ENCODE measurements around the gene PROC.
"Not testable (repeated sequence)": the region's sequence is repeated elsewhere in the genome, so short reads cannot be mapped to it uniquely, and the experiment has no call there.

Gene PROC

DNA sequence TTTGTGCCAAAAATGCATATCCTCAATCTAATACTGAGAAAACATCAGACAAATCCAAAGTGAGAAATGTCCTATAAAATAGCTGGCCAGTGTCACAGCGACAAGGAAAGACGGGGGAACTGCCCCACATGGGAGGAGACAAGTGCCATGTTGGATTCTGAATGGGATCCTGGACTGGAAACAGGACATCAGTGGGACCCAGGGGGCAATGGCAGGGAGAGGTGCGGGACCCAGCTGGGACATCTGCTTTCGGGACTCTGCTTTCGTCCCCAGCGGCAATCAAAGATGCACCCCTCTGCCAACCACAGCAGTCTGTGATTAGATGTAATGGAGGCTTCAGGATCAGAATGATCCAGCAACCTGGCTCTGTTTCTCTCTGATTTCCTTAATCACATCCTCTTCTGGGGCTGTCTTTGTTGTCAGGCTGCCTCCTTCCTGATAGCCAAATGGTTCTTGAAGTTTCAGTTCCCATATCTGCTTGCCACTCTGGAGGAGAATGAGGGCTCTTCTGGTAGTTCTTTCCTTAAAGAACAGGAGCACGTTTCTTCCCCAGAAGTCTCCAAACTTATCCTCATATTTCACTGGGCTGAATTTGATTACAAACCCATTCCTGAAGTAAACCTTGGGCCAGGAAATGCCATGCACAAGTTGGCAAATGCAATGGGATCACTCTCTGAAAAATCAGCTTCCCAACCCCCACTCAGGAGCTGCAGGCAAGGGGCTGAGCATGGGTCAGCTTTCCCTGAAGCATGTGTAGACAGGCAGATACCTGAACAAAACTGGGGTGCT, 13.6 kb upstream of the PROC start:
- FAIRE-seq = no peak
- no peak for DNase-seq (ENCODE audit: insufficient read length, low spot score)
- TF ChIP-seq SPI1 (IDR thresholded peaks at IDR 0.05; ENCODE audit: low read depth, low read length) (peak; percentile 82), TAF1 (IDR thresholded peaks at IDR 0.05; ENCODE audit: low read depth, low read length) (no peak)

DNA sequence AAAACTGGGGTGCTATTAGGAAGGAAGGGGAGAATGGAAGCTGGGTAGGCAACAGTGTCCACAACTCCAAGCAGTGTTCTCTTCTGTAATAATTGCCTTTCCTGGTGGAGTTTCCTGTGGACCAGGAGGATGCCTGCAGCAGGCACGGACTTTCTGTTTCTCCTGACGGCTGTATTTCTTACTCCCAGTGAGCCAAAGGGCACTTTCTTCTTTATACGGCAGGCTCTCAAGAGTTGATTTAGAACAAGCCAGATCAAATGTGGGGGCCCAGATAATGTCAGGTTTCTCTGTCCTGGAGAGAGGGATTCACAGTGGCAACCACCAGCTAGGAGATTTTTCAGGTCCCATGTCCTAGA, 13.0 kb upstream of the PROC start:
- no peak for TF ChIP-seq POU2F2 (IDR thresholded peaks at IDR 0.05; ENCODE audit: low read depth, low read length)
- no peak for TF ChIP-seq POLR2AphosphoS5 (IDR thresholded peaks at IDR 0.05; ENCODE audit: low read depth, low read length)
- TF ChIP-seq PAX5 (IDR thresholded peaks at IDR 0.05; ENCODE audit: insufficient read depth, low read length, severe bottlenecking) = no peak
- TF ChIP-seq TAF1 (IDR thresholded peaks at IDR 0.05; ENCODE audit: low read depth, low read length) = no peak
- no peak for TF ChIP-seq SPI1 (IDR thresholded peaks at IDR 0.05; ENCODE audit: low read depth, low read length)
- no peak for DNase-seq (ENCODE audit: insufficient read length, low spot score)
- FAIRE-seq = no peak

DNA sequence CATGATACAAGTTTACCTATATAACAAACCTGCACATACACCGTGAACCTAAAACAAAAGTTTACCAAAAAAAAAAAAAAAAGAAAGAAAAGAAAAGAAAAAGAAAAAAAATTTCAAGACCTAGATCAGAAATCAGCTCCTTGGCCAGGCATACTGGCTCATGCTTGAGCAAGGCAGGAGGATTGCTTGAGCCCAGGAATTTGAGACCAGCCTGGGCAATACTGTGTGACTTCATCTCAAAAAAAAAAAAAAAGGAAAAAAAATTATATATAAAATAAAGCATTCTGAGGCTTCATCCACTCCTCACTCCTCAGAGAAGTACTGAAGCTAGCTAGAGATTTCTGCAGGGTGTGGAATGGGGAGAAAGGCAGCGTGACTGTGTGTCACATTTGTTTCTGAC, 11.8 kb upstream of the PROC start:
- TF ChIP-seq TAF1 (IDR thresholded peaks at IDR 0.05; ENCODE audit: low read depth, low read length) = no peak
- no peak for TF ChIP-seq SPI1 (IDR thresholded peaks at IDR 0.05; ENCODE audit: low read depth, low read length)
- no peak for TF ChIP-seq POLR2A (IDR thresholded peaks at IDR 0.05; ENCODE audit: low read depth, low read length)
- no peak for TF ChIP-seq POLR2AphosphoS5 (IDR thresholded peaks at IDR 0.05; ENCODE audit: low read depth, low read length)
- TF ChIP-seq PAX5 (IDR thresholded peaks at IDR 0.05; ENCODE audit: insufficient read depth, low read length, severe bottlenecking) = no peak
- no peak for TF ChIP-seq POU2F2 (IDR thresholded peaks at IDR 0.05; ENCODE audit: low read depth, low read length)
- DNase-seq (ENCODE audit: insufficient read length, low spot score) = no peak
- no peak for FAIRE-seq

GRCh38 chr2:127407091-127407490, 11.1 kb upstream of the PROC start:
- FAIRE-seq (no peak), DNase-seq (ENCODE audit: insufficient read length, low spot score) (no peak)
- no peak for TF ChIP-seq PAX5 (IDR thresholded peaks at IDR 0.05; ENCODE audit: insufficient read depth, low read length, severe bottlenecking)
- no peak for TF ChIP-seq POLR2A (IDR thresholded peaks at IDR 0.05; ENCODE audit: low read depth, low read length)
- no peak for TF ChIP-seq TAF1 (IDR thresholded peaks at IDR 0.05; ENCODE audit: low read depth, low read length)
- no peak for TF ChIP-seq SPI1 (IDR thresholded peaks at IDR 0.05; ENCODE audit: low read depth, low read length)
- no peak for TF ChIP-seq POLR2AphosphoS5 (IDR thresholded peaks at IDR 0.05; ENCODE audit: low read depth, low read length)
- no peak for TF ChIP-seq POU2F2 (IDR thresholded peaks at IDR 0.05; ENCODE audit: low read depth, low read length)

GRCh38 chr2:127407661-127408003, 10.6 kb upstream of the PROC start:
- TF ChIP-seq POU2F2 (IDR thresholded peaks at IDR 0.05; ENCODE audit: low read depth, low read length) (no peak), PAX5 (IDR thresholded peaks at IDR 0.05; ENCODE audit: insufficient read depth, low read length, severe bottlenecking) (no peak), SPI1 (IDR thresholded peaks at IDR 0.05; ENCODE audit: low read depth, low read length) (no peak), POLR2AphosphoS5 (IDR thresholded peaks at IDR 0.05; ENCODE audit: low read depth, low read length) (no peak), TAF1 (IDR thresholded peaks at IDR 0.05; ENCODE audit: low read depth, low read length) (no peak), POLR2A (IDR thresholded peaks at IDR 0.05; ENCODE audit: low read depth, low read length) (no peak)
- no peak for DNase-seq (ENCODE audit: insufficient read length, low spot score)
- no peak for FAIRE-seq

DNA sequence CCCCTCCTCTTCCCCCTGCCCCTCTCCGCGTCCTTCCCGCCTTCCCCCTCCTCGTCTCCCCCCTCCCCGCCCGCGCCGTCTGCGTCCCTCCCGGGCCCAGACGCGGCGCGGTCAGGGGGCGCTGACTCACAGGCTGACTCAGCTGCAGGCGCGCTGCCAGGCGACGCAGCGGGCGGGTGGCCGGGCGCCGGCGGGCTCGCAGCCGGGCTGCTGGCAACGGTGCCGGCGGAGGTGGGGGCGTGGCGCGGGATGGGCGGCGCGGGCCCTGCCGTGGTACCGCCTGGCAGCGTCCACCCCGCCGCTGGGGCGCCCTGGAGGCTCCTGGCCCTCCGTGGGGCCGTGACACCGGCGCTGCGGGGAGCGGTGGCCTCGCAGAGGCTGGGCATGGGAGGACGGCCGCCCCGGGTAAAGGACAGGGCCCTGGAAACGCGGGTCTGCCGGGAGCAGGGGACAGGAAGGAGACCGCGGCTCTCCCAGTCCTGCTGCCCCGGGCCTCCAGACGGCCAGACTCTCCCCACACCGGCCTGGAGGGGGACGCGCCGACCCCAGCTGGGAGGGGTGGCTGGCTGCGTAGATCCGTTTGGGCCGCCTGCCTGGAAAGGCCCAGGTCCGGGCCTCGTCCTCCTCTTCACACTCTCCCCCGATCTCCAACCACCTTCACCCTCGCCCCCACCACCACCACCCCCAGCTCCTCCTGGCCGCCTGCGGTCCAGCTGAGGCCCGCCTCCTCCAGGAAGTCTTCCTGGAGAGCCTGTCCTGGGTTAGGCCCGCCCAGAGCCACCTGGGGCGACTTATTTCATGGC, 10.0 kb upstream of the PROC start:
- FAIRE-seq (peak; percentile 75), DNase-seq (ENCODE audit: insufficient read length, low spot score) (peak; percentile 75)
- TF ChIP-seq POLR2AphosphoS5 (IDR thresholded peaks at IDR 0.05; ENCODE audit: low read depth, low read length) (no peak), PAX5 (IDR thresholded peaks at IDR 0.05; ENCODE audit: insufficient read depth, low read length, severe bottlenecking) (no peak), POU2F2 (IDR thresholded peaks at IDR 0.05; ENCODE audit: low read depth, low read length) (no peak), TAF1 (IDR thresholded peaks at IDR 0.05; ENCODE audit: low read depth, low read length) (no peak), POLR2A (IDR thresholded peaks at IDR 0.05; ENCODE audit: low read depth, low read length) (no peak), SPI1 (IDR thresholded peaks at IDR 0.05; ENCODE audit: low read depth, low read length) (no peak)

GRCh38 chr2:127408807-127409099, 9.5 kb upstream of the PROC start:
- FAIRE-seq (no peak), DNase-seq (ENCODE audit: insufficient read length, low spot score) (no peak)
- TF ChIP-seq TAF1 (IDR thresholded peaks at IDR 0.05; ENCODE audit: low read depth, low read length) (no peak), POLR2A (IDR thresholded peaks at IDR 0.05; ENCODE audit: low read depth, low read length) (no peak), POLR2AphosphoS5 (IDR thresholded peaks at IDR 0.05; ENCODE audit: low read depth, low read length) (no peak), PAX5 (IDR thresholded peaks at IDR 0.05; ENCODE audit: insufficient read depth, low read length, severe bottlenecking) (no peak), SPI1 (IDR thresholded peaks at IDR 0.05; ENCODE audit: low read depth, low read length) (no peak)

GRCh38 chr2:127409716-127410115, 8.5 kb upstream of the PROC start:
- FAIRE-seq; DNase-seq (ENCODE audit: insufficient read length, low spot score): not testable (repeated sequence)

DNA sequence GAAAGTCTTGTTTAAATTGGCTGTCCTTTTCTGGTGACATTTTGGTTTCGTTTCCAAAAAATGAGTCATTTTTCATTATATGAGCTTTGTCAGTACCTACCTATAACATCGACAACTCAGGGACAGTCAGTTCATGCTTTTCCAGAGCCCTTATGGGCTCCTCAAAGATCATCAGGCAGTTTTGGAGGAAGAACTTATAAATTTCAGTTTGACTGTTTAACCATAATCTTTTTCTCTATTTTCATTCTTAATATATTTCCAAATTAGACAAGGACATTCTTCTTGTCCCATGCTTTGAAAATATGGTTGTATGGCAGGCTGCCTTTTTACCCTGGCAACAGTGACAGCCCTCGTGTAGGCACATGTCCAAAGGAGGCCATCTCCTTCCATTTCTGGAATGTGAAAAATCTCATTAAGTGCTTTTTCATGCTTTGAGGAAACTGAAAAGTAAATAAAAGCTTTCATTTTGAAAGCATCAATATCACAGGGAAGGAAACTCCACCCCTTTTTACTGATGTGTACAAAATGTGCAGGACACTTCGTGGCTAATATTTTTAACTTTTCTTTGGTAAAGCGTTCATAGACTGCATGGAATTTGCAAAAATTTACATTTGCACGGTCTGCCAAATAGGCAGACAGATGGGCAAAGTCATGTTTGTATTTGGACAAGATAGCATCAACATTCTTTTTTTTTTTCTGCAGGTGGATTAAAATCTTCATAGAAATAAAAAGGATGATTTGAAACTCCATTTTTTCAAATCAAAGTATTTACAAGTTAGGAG, 7.2 kb upstream of the PROC start:
- FAIRE-seq (no peak), DNase-seq (ENCODE audit: insufficient read length, low spot score) (no peak)
- TF ChIP-seq POLR2AphosphoS5 (IDR thresholded peaks at IDR 0.05; ENCODE audit: low read depth, low read length) = no peak
- no peak for TF ChIP-seq PAX5 (IDR thresholded peaks at IDR 0.05; ENCODE audit: insufficient read depth, low read length, severe bottlenecking)
- no peak for TF ChIP-seq POLR2A (IDR thresholded peaks at IDR 0.05; ENCODE audit: low read depth, low read length)
- no peak for TF ChIP-seq TAF1 (IDR thresholded peaks at IDR 0.05; ENCODE audit: low read depth, low read length)
